ENCODE measurements around the gene ANKRD63. TPM values are rescaled to one million over a fixed set of nuclear protein-coding genes. Genes with fewer than 3 reads are reported as not detected.

ANKRD63 gene
- total and polyA plus RNA-seq, 9 of the 15 experiments (the other 6 are each of a cell fraction or from before 2014, with no cell fraction given) = 1.3 to 2.0 (median 1.8) TPM; not detected in 6

- POLR2A ChIA-PET = interaction anchor here (0.6 to 1.5 kb wide), 8 partner anchors 10 to 47 kb away, joined by 3 to 4 read pairs (median 3); no protein-coding TSS in a partner anchor
Measured at GRCh38 chr15:40264321-40265153, 18.3 kb downstream of the ANKRD63 start.

More at GRCh38 chr15:40264321-40265153, 18.3 kb downstream of the ANKRD63 start:
- H3K9me1 ChIP-seq (ENCODE audit: control insufficient read depth, insufficient read depth, low read length) = peaks cover 4% of the 10 kb centered on the region
- H2AFZ ChIP-seq (ENCODE audit: low read depth, low read length) = no peak overlapping the region
- no peaks in the 10 kb centered on the region for H4K20me1 ChIP-seq (replicated peaks; ENCODE audit: control insufficient read depth, insufficient read depth, low read length)
- intact Hi-C loops (cut with micrococcal nuclease) = no loop called here
- H3K79me2 ChIP-seq (ENCODE audit: control insufficient read depth, insufficient read depth, low read length) = no peaks in the 10 kb centered on the region
- no peaks in the 10 kb centered on the region for H3K9me3 ChIP-seq (replicated peaks; ENCODE audit: control insufficient read depth, insufficient read depth, low read depth, low read length)
- no peak overlapping the region for H3K27ac ChIP-seq (ENCODE audit: extremely low read depth, low read depth, low read length)
- H3K27me3 ChIP-seq (ENCODE audit: control insufficient read depth in 2 of 2, insufficient read depth in 2 of 2, low read length in 2 of 2) = peaks cover 0 to 3% of the 10 kb centered on the region in 2 experiments; a peak in 1 of 5 replicates
- no peak for FAIRE-seq
- peaks cover 11 to 26% of the 10 kb centered on the region in 2 experiments for H3K4me1 ChIP-seq (replicated peaks in 1 of 2; ENCODE audit: control insufficient read depth in 2 of 2, insufficient read depth in 2 of 2, low read length in 2 of 2)
- no peak overlapping the region for H3K4me3 ChIP-seq
- peak in 1 of 4 experiments; percentile 29 for DNase-seq (ENCODE audit: extremely low read depth in 1 of 4, low spot score in 3 of 4)
- H3K4me2 ChIP-seq (ENCODE audit: insufficient read depth, low read length) = no peak overlapping the region; the same call in 1 of the 2 replicates
- WGBS (ENCODE audit: insufficient coverage, low coverage, missing lambda C conversion rate) = 24% methylated on average over 11 of the region's 16 CpGs
- H3K9ac ChIP-seq (ENCODE audit: insufficient read depth in 1 of 2, low read depth in 2 of 2, low read length in 2 of 2) = 0 out of 4 replicates have a peak overlapping the region, but pooled peaks of 1 of the 2 experiments have one; percentile 6
- TF ChIP-seq, protein P1, sequence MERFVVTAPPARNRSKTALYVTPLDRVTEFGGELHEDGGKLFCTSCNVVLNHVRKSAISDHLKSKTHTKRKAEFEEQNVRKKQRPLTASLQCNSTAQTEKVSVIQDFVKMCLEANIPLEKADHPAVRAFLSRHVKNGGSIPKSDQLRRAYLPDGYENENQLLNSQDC (CRISPR knock-in tag; IDR thresholded peaks at IDR 0.05) = no peak
- no peak for TF ChIP-seq LCOR (CRISPR knock-in tag; IDR thresholded peaks at IDR 0.05)
- TF ChIP-seq HMG20B (CRISPR knock-in tag; IDR thresholded peaks at IDR 0.05) = no peak
- TF ChIP-seq RBM22 (IDR thresholded peaks at IDR 0.05; ENCODE audit: low read depth, low read length, poor library complexity, severe bottlenecking) = no peak
- TF ChIP-seq TFAP4 (CRISPR knock-in tag; IDR thresholded peaks at IDR 0.05; ENCODE audit: borderline replicate concordance) = peak; percentile 35; the same call in 1 of the 2 replicates
- TF ChIP-seq L3MBTL2 (IDR thresholded peaks at IDR 0.05) = no peak
- BruUV-seq (replicated peaks) = no TSS peak
- in situ Hi-C loops (cut with MboI) = no loop called here
- H3K36me3 ChIP-seq (ENCODE audit: control insufficient read depth, insufficient read depth, low read length) = no peaks in the 10 kb centered on the region
- ATAC-seq = no peak
- CTCF ChIA-PET (ENCODE audit: low intra/inter-chr PET ratio) = interaction anchor here (1.9 kb wide), 1 partner anchor 11 kb away, joined by 5 read pairs; no protein-coding TSS in a partner anchor

All from K562 (cell line).